NCI-H1417 treated with DMSO at 0.1 percent for 48 hours (cell line): ENCODE data around the gene ZBTB7C.

Experiments used
- DNase-seq: peaks from one replicate; lab custom pipeline; 2025; lab: John Stamatoyannopoulos, UW

ZBTB7C gene

GRCh38 chr18:48020337-48021250, 388.6 kb downstream of the ZBTB7C start:
- DNase-seq, result no peak

DNA sequence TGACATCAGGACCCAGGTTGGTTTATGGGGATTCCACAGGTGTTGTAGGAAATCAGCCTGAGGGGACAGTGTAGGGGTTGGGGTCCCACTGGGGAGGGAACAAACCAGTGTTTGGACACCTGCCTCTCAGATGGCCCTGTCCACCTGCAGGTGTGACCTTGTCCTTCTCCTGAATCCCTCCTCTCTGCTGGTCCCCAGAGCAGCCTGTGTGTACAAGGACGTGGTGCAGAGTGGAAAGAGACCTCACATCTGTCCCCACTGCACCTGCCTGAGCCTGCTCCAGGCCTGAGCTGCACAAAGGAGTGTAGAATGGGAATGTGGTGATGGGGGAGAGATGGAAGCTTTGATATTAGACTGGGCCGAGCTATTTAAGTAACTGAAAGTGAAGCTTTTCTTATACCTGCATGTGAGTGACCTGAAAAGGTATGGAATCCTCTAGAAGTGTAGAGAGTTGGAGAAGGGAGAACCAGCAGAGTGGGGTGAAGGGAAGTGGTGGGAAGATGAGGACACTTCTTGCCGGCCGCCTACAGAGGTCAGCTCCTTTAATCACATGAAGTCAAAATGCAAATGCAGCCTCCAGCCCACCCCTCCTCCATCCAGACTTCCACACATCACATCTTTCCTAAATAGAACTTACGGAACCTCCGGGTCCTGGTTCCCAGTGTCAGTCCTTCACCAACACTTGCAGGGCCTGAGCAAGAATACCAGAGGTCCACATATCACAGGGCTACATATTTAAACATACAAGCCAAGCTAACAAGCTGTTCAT, 389.4 kb downstream of the ZBTB7C start:
- DNase-seq, result no peak

- DNase-seq, result no peak
Measured at GRCh38 chr18:48018851-48019250, 390.3 kb downstream of the ZBTB7C start.

DNA sequence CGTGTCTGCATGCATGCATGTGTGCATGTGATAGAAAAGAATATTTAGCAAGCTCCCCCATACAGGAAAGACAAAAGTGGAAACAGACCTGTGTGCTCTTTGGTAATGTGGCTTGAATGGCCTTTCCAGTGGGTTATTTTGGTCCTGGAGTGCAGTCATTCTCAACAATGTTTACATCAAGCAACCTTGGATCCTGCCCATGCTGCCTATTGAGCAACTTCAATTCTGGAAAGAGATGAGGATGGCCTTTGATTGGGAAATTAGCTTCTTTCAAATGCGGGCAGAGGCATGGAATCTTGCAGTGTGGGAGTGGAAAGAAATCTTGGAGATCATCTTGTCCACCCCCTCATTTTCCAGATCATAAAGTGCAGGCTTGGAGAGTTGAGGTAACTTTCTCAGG, 391.5 kb downstream of the ZBTB7C start:
- DNase-seq, result no peak

GRCh38 chr18:48013162-48013561, 396.0 kb downstream of the ZBTB7C start:
- no peak for DNase-seq

DNA sequence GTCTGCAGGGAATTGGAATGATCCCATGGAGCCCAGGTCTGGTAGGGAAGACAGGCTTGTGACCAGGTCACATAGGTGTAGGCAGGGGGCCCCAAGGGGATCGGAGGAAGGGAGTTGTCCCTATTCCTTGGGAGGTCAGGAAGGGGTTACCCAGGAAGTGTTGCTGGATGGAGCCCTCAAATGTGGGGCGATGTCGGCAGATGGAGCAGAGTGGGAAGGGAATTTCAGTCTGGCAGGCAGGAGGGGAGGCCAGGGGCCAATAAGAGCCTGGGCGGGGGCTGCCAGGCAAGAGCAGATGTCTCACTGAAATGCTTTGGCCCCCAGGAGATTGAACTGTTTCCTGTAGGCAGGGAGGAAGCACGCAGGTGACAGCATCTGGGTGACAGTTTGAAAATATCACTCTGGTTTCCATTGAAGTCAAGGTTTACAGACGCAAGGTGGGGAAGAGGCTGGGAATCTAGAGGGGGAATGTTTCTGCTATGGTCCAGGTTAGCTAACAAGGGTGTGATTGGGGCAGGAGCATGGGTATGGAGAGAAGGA, 397.2 kb downstream of the ZBTB7C start:
- no peak for DNase-seq

GRCh38 chr18:48010264-48010663, 398.9 kb downstream of the ZBTB7C start:
- no peak for DNase-seq

GRCh38 chr18:48009116-48009745, 400.0 kb downstream of the ZBTB7C start:
- no peak for DNase-seq

DNA sequence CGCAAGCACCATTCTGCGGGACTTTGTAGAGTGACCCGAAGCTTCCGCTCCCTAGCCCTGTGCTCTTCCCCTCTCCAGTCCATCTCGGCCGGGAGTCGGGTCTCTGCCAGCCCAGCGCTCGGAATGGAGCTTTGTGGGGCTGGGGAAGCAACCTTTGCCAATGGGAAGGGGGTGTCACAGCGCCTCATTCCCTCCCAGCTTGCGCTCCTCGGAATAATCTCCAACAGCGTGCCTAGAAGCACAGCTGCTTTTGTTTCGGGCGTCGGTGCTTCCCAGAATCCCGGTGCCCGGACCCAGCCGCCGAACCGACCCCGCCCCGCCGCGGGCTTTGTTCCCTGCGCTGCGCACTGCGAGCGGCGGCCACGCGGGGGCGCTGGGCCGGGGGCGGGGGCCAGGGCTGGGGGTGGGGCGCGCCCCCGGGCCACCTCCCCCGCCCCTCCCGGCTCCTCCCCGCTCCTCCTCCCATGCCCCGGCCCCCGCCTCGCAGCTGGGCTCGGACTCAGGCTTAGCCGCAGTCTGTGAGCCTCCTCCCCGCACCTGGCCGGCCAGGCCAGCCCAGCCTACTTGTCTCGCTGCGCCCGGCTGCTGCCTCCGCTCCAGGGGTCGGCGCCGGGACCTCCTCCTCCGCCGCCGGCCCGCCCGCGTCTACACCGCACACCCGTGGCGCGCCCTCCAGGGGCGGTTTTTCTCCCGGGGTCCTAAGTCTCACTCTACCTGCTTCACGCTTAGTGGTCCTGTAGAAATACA, 401.1 kb downstream of the ZBTB7C start:
- DNase-seq, result no peak

- no peak for DNase-seq
Measured at GRCh38 chr18:48007381-48007780, 401.8 kb downstream of the ZBTB7C start.

DNA sequence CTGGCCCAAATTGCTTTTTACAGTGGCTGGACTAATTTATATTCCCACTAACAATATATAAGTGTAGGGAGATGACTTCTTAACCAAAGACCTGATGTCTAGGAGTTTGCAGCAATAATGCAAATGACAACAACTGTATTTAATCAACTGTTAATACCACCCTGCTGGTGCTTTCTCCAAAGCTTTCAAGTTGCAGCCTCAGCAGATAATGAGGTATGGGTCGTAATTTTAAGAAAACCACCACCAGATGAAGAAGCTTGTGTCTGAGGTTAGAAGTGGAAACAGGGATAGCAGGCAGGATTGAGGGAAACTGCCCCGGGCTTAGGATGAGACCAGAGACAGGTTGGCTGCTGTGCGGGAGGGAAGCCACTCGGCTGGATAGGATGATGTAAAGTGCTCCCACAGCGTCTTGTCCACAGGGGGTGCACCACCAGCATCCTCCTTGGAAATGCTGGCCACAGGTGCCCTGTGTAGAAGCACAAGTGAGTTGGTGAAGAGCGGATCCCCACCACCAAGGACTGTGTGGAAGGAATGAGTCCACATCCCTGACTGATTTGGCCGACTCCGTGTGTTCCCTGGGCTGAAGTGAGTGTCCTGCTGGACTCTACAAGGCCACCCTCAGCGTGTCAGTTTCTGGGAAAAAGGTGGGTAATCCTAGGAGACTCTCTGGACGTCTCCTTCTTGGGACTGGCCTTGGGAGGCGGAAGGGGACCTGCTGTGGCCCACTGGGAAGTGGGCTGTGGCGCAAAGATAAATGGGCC, 402.6 kb downstream of the ZBTB7C start:
- no peak for DNase-seq

GRCh38 chr18:48004577-48004976, 404.6 kb downstream of the ZBTB7C start:
- DNase-seq, result no peak

DNA sequence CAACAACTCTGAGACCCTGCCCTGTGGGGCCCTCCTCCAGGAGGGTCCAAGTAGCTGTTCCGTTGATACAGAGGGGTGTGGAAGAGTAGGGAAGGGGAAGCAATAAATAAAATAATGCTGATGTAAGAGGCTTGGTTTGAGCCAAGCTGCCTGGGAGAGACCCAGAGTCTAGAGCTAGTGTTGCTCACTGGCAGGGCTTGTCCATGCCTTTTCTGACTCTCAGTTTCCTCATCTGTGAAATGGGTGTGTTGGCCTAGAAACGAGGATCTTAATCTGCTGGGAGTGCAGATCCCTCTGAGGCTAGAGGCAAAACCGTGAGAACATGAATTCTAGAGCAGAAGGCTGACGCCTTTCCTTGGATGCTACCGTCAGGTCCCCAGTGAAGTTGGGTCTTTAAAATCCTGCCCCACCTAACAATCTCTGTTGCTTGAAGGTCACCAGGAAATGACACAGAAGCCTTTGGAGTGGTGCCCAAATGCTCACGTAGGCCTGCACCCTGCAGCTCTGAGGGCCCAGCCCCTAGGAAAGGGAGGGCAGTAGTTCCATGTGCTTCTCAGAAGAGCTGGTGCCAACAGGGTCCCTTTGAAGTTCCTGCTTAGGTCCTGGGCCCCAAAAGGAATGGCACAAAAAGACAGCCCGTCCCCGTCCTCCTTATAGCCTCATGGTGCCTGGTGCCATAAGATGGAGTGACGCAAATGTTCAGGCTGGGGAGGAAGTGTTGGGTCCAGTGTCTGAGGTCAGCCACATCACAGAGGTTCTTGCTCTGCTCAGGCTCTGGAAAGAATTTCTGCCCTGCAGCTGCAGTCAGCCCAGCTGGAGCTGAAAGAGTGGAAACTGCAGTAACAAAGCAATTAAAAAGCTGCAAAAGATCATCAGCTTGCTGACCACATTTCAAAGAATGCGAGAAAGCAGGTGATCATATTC, 405.5 kb downstream of the ZBTB7C start:
- DNase-seq, result no peak

DNA sequence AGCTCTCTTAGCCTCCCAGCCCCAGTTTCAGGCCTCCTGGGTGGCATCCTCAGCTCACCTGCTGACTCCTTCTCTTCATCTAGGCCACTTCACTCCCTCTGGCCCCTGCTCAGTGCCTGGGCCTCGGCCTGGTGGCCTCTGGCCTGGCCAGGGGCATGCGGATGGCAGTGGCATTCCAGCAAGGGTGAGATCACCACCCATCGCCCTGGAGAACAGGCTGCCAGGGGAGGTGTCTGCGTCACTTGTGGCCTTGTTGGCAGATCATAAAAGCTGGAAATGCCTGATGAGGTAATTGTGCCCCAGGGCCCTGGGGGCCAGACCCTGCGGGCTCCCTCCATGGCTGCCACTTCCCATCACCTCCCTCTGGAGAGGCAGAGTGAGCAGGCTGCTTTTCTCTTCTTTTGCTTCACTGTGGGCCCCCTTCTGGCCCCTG, 406.2 kb downstream of the ZBTB7C start:
- no peak for DNase-seq

GRCh38 chr18:48000701-48001100, 408.5 kb downstream of the ZBTB7C start:
- DNase-seq, result no peak

DNA sequence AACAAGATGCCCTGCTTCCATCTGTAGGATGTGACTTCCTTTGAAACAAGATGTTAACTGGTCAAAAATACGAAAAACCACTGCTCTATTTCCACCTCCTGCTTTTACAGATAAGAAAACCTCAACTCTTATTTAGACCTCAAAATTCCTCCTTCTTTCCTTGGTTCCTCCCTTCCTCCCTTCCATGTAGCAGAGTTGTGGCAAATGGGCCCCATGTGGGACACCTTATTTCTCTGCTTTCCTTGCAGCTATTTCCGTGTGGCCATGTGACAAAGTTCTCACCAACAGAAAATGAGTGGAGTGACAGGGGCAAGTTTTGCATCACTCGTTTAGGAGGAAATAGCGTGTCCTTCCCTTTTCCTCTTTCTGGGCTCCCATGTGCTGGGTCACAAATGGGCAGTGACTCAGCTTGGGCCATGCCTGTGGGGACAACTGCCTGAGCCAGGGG, 409.4 kb downstream of the ZBTB7C start:
- no peak for DNase-seq

DNA sequence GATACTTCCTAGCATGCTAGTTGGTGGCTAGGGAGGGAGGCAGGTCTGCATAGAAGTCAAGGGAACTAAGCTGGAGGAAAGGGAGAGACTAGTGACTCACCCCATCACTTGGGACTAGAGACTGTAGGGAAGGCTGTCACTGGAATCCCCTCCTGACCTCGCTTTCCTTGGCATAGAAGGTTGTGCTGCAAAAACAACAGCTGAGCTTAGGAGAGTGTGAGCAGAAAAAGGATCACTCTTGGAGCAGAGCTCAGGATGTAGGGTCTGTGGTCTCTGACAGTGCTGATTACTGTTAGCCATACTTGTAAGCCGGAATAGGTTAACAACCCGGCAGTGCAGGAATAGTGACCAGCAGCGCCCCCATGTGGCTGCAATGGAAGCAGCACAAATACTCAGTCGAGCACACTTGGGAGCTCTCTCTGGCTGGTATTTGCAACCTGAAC, 411.8 kb downstream of the ZBTB7C start:
- DNase-seq, result no peak

DNA sequence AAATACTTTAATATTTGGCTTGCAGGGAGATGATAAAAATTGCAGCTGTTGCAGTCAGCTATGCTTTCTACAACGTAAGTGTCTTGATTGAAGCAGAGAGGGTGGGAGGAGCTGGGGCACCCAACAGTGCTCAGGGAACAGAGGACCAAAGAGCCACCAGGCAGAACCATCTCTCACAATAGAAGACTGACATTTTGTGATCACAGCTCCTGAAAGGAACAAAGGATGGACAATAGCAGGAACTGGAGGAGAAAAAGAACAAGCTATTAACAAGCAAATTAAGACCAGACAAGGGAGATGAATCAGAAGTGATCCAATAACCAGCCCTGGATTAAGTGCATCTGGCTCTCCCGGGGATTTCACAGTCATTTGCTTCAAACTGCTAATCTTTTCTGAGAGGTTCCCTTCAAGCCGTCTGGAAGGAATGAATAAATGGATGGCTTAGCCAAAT, 413.1 kb downstream of the ZBTB7C start:
- DNase-seq, result no peak

GRCh38 chr18:47995654-47996053, 413.5 kb downstream of the ZBTB7C start:
- no peak for DNase-seq

- DNase-seq, result no peak
Measured at GRCh38 chr18:47993409-47993808, 415.8 kb downstream of the ZBTB7C start.
